Keratinocyte (primary cell): Measurements from ENCODE around the gene TMEM61. TPM values are rescaled to one million over a fixed set of nuclear protein-coding genes. Genes with fewer than 3 reads are reported as not detected.

Experiments used
- DNase-seq: peaks from one replicate; pipeline ENCODE4 v3.0.0-alpha.2; 2011; ENCODE audit warnings: low read depth, missing footprints, low spot score
- FAIRE-seq: peaks from 2 replicates; lab custom pipeline; 2011; peaks lifted over from hg19 to GRCh38; lab: Jason Lieb, UNC
- H2AFZ ChIP-seq: 2 replicates; pipeline ENCODE4 v1.6.0; 2012; ENCODE audit warnings: low read length, control low read depth, inconsistent platforms; ENCODE audit not compliant: control insufficient read depth
- H3K27ac ChIP-seq: 2 replicates; pipeline ENCODE4 v1.5.1; 2011; ENCODE audit warnings: low read length; ENCODE audit not compliant: control insufficient read depth, insufficient read depth
- H3K27me3 ChIP-seq: 3 replicates; pipeline ENCODE4 v1.6.0; 2011; ENCODE audit warnings: low read length; ENCODE audit not compliant: control insufficient read depth, insufficient read depth; ENCODE audit errors: extremely low read depth
- H3K36me3 ChIP-seq, 2 experiments: 2 replicates in 1 of 2; 3 replicates in 1 of 2; pipeline ENCODE4 v1.5.1; 2011; ENCODE audit warnings: low read length in 2 of 2, mild to moderate bottlenecking in 1 of 2; ENCODE audit not compliant: control insufficient read depth in 2 of 2, insufficient read depth in 2 of 2; ENCODE audit errors: extremely low read depth in 1 of 2
- H3K4me1 ChIP-seq: 3 replicates; pipeline ENCODE4 v1.5.1; 2011; ENCODE audit warnings: low read length; ENCODE audit not compliant: control insufficient read depth, insufficient read depth; ENCODE audit errors: extremely low read depth
- H3K4me2 ChIP-seq: 3 replicates; pipeline ENCODE4 v1.6.0; 2011; ENCODE audit warnings: low read depth, low read length; ENCODE audit not compliant: control insufficient read depth, insufficient read depth; ENCODE audit errors: extremely low read depth
- H3K4me3 ChIP-seq, 3 experiments: fragments of 200-600 bp in 1 of 3; sonication (generic) in 1 of 3; 2 replicates in 2 of 3; 3 replicates in 1 of 3; pipeline ENCODE4 v1.5.1; 2011 to 2016; ENCODE audit warnings: low read length in 3 of 3, mild to moderate bottlenecking in 3 of 3, control low read depth in 2 of 3, inconsistent platforms in 1 of 3, low read depth in 1 of 3, mixed read lengths in 1 of 3, mixed run types in 1 of 3, moderate library complexity in 1 of 3; ENCODE audit not compliant: control insufficient read depth in 2 of 3, insufficient read depth in 2 of 3; ENCODE audit errors: extremely low read depth in 1 of 3
- H3K79me2 ChIP-seq: 2 replicates; pipeline ENCODE4 v1.6.0; 2012; ENCODE audit warnings: low read length; ENCODE audit not compliant: control insufficient read depth, insufficient read depth
- H3K9ac ChIP-seq: 3 replicates; pipeline ENCODE4 v1.6.0; 2011; ENCODE audit warnings: low read length; ENCODE audit not compliant: control insufficient read depth, insufficient read depth; ENCODE audit errors: extremely low read depth
- H3K9me1 ChIP-seq: 3 replicates; pipeline ENCODE4 v1.6.0; 2011; ENCODE audit warnings: low read length; ENCODE audit not compliant: control insufficient read depth, insufficient read depth; ENCODE audit errors: extremely low read depth
- H3K9me3 ChIP-seq: 2 replicates; pipeline ENCODE4 v1.5.1; 2012; ENCODE audit warnings: low read depth, low read length; ENCODE audit not compliant: control insufficient read depth
- H4K20me1 ChIP-seq: 3 replicates; pipeline ENCODE4 v1.6.0; 2011; ENCODE audit warnings: low read length; ENCODE audit not compliant: control insufficient read depth, insufficient read depth; ENCODE audit errors: extremely low read depth
- EZH2 ChIP-seq: IDR thresholded peaks from one replicate; pipeline ENCODE4 v1.6.1; 2012; ENCODE audit warnings: inconsistent platforms, mild to moderate bottlenecking, low read length, moderate library complexity
- dilution Hi-C: fragments of 300-500 bp; cut with MboI; formaldehyde crosslinking; loops from one replicate; pipeline ENCODE4 v1.7.0; 2020; ENCODE audit warnings: low sequenced_read_pairs; ENCODE audit not compliant: extremely low pct_ligation_motif_present
- polyA plus RNA-seq, 5 experiments: library from polyadenylated mRNA; depleted of rRNA in 3 of 5; stranded (reverse) in 3 of 5; stranded (forward) in 1 of 5; unstranded in 1 of 5; fragments of >200 nt; gene quantifications; 1 replicate in 1 of 5; 2 replicates in 3 of 5; 3 replicates in 1 of 5; pipeline versions ENCODE4 v1.2.1 to v1.2.3, GENCODE V29; 2011 to 2012; ENCODE audit warnings: missing spikeins in 2 of 5, low read depth in 1 of 5, low replicate concordance in 1 of 5
- TF ChIP-seq, protein P1 (sequence below), 3 experiments: IDR thresholded peaks in 1 of 3; conservative IDR thresholded peaks in 1 of 3; optimal IDR thresholded peaks in 1 of 3; 2 replicates in 2 of 3; 3 replicates in 1 of 3; pipeline versions ENCODE3 to v1.5.1; 2011; ENCODE audit warnings: low read length in 3 of 3, mild to moderate bottlenecking in 3 of 3, moderate library complexity in 2 of 3, control low read depth in 1 of 3, inconsistent platforms in 1 of 3; ENCODE audit not compliant: insufficient read depth in 2 of 3; ENCODE audit errors: extremely low read depth in 1 of 3

The TMEM61 gene
- polyA plus RNA-seq, 1 donor (not counting 4 experiments of a cell fraction or from before 2014, with no cell fraction given), result 1.0 TPM

DNA sequence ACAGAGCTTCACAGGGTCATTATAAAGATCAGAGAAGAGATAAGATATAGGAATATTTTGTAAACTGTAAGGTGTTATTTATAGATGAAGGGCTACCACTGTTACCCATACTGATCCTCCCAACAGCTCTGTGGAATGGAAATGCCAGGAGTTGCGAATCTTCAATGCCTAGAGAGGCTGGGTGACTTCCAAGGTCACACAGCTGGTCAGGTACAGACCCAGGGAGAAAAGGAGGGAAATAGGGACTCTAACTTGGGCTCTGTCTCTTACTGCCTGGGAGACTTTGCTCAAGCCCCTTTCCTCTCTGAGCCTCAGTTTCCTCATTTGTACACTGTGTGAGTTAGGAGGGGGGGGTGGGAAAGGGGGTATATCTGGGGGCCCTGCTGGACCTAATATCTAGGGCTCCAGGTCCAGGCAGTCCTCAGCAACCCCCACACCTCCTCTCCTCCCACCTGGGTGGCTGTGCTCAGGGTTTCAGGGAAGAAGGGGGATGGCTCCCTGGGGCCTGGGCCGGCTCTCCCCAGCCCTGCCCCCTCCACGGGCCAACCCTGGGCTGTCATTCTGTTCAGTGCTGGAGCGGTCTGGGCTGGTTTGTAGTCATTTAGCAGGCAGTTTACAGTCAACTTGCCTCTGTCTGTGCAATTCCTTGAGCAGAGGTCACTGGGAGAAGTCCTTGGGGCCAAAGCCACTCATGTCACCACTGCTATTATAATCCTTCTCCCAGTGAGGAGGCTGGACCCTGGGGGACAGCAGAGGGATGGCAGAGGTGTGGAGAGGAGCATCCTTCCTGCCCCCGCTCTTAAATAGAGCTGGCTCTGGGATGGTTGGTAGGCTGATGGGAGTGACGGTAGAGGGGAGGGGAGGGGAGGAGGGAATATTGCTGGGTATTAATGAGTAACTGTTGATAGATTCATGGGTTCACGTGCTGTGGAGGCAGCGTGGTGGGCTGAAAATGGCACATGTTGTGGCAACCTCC, 20.0 kb downstream of the TMEM61 start:
- H3K4me2 ChIP-seq, result no peak overlapping the region
- no peak overlapping the region for H3K9ac ChIP-seq
- H3K4me1 ChIP-seq, result no peaks in the 10 kb centered on the region
- dilution Hi-C loops, result no loop called here
- H3K9me3 ChIP-seq, result no peaks in the 10 kb centered on the region
- H3K27me3 ChIP-seq, result peaks cover 19% of the 10 kb centered on the region
- H2AFZ ChIP-seq, result no peak overlapping the region
- TF ChIP-seq EZH2, result no peak
- TF ChIP-seq, protein P1, sequence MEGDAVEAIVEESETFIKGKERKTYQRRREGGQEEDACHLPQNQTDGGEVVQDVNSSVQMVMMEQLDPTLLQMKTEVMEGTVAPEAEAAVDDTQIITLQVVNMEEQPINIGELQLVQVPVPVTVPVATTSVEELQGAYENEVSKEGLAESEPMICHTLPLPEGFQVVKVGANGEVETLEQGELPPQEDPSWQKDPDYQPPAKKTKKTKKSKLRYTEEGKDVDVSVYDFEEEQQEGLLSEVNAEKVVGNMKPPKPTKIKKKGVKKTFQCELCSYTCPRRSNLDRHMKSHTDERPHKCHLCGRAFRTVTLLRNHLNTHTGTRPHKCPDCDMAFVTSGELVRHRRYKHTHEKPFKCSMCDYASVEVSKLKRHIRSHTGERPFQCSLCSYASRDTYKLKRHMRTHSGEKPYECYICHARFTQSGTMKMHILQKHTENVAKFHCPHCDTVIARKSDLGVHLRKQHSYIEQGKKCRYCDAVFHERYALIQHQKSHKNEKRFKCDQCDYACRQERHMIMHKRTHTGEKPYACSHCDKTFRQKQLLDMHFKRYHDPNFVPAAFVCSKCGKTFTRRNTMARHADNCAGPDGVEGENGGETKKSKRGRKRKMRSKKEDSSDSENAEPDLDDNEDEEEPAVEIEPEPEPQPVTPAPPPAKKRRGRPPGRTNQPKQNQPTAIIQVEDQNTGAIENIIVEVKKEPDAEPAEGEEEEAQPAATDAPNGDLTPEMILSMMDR (optimal IDR thresholded peaks at IDR 0.05 in 1 of 3, IDR thresholded peaks at IDR 0.05 in 1 of 3, conservative IDR thresholded peaks at IDR 0.05 in 1 of 3; ENCODE audit: extremely low read depth in 1 of 3, insufficient read depth in 2 of 3, low read length in 3 of 3), result no peak
- H3K4me3 ChIP-seq, result no peak overlapping the region
- H3K27ac ChIP-seq, result no peak overlapping the region
- no peaks in the 10 kb centered on the region for H4K20me1 ChIP-seq
- FAIRE-seq (no peak), DNase-seq (no peak)
- H3K9me1 ChIP-seq, result no peaks in the 10 kb centered on the region
- H3K79me2 ChIP-seq, result no peaks in the 10 kb centered on the region
- no peaks in the 10 kb centered on the region for H3K36me3 ChIP-seq

GRCh38 chr1:55001311-55001710, 20.9 kb downstream of the TMEM61 start:
- Histone ChIP-seq H3K27ac (no peak overlapping the region), H3K4me1 (no peaks in the 10 kb centered on the region), H3K79me2 (no peaks in the 10 kb centered on the region), H4K20me1 (no peaks in the 10 kb centered on the region), H3K9me3 (no peaks in the 10 kb centered on the region), H3K27me3 (peaks cover 19% of the 10 kb centered on the region), H3K9ac (no peak overlapping the region), H3K4me2 (no peak overlapping the region), H3K36me3 (no peaks in the 10 kb centered on the region), H3K4me3 (no peak overlapping the region), H3K9me1 (no peaks in the 10 kb centered on the region), H2AFZ (no peak overlapping the region)
- no peak for DNase-seq
- TF ChIP-seq, protein P1 (optimal IDR thresholded peaks at IDR 0.05 in 1 of 3, IDR thresholded peaks at IDR 0.05 in 1 of 3, conservative IDR thresholded peaks at IDR 0.05 in 1 of 3; ENCODE audit: extremely low read depth in 1 of 3, insufficient read depth in 2 of 3, low read length in 3 of 3), result no peak
- no peak for TF ChIP-seq EZH2
- dilution Hi-C loops, result no loop called here
- no peak for FAIRE-seq
